Right atrium auricular region (tissue), 2 donors: ENCODE data around the gene PALMD. TPM values are rescaled to one million over a fixed set of nuclear protein-coding genes. Genes with fewer than 3 reads are reported as not detected.
A peak's percentile ranks its signal among the peaks of the same experiment; 100 is the strongest.

ENCODE experiments used
- DNase-seq: peaks from one replicate; pipeline ENCODE4 v3.0.0-alpha.2; 2019; ENCODE audit warnings: low spot score
- H3K27ac ChIP-seq, 2 donors: fragments of 200-600 bp; sonication (generic); 1 replicate in 1 of 2; 2 replicates in 1 of 2; pipeline ENCODE4 v1.5.1; 2016 to 2019
- H3K27me3 ChIP-seq, 2 donors: fragments of 200-600 bp; sonication (generic); one replicate each; pipeline versions ENCODE4 v1.5.1 to v1.6.0; 2017 to 2019
- H3K36me3 ChIP-seq: fragments of 200-600 bp; sonication (generic); one replicate; pipeline ENCODE4 v1.5.1; 2016
- H3K4me1 ChIP-seq, 2 donors: fragments of 200-600 bp; sonication (generic); one replicate each; pipeline versions ENCODE4 v1.5.1 to v1.6.0; 2017 to 2019
- H3K4me3 ChIP-seq, 2 donors: fragments of 200-600 bp; sonication (generic); 1 replicate in 1 of 2; 2 replicates in 1 of 2; pipeline ENCODE4 v1.5.1; 2017 to 2019; ENCODE audit warnings: mild to moderate bottlenecking in 1 of 2, moderate library complexity in 1 of 2
- H3K9me3 ChIP-seq, 2 donors: fragments of 200-600 bp; sonication (generic); one replicate each; pipeline ENCODE4 v1.5.1; 2019
- total RNA-seq, 2 donors: library from RNA; depleted of rRNA; stranded (reverse); fragments of >200 nt; gene quantifications; one replicate each; pipeline ENCODE4 v1.1.0, GENCODE V29; 2016
- TF ChIP-seq, protein P1 (sequence below), 2 donors: fragments of 200-600 bp; sonication (generic); IDR thresholded peaks; one replicate each; pipeline ENCODE4 v1.5.1; 2019; ENCODE audit warnings: antibody characterized with exemption in 2 of 2

The PALMD gene
- total RNA-seq, 2 donors from 2014 or later: 55.0 to 78.7 TPM

DNA sequence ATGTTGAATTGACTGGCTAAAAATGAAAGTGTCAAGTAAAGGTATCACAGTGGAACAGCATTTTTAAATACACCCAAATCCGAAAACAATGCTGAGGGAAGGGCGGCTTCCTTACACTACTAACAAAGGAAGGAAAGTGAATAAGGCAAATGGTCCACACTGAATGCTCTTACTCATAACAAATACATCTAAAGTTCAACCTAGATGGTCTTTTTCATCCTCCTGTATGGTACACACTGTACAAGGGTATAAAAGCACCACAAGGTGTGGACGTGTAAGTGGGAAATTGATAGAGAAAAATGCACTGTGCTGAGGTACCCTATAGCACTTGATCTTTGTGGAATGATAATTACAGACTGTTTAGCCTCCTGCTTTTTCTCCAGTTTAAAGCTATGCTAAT lies 7.1 kb upstream of the PALMD start:
- Histone ChIP-seq H3K27ac (peak overlapping the region in 1 of 2 donors; percentile 49), H3K9me3 (no peaks in the 10 kb centered on the region), H3K27me3 (no peaks in the 10 kb centered on the region), H3K4me3 (no peak overlapping the region), H3K36me3 (no peaks in the 10 kb centered on the region), H3K4me1 (peaks cover 0 to 29% of the 10 kb centered on the region in 2 donors)
- TF ChIP-seq, protein P1, sequence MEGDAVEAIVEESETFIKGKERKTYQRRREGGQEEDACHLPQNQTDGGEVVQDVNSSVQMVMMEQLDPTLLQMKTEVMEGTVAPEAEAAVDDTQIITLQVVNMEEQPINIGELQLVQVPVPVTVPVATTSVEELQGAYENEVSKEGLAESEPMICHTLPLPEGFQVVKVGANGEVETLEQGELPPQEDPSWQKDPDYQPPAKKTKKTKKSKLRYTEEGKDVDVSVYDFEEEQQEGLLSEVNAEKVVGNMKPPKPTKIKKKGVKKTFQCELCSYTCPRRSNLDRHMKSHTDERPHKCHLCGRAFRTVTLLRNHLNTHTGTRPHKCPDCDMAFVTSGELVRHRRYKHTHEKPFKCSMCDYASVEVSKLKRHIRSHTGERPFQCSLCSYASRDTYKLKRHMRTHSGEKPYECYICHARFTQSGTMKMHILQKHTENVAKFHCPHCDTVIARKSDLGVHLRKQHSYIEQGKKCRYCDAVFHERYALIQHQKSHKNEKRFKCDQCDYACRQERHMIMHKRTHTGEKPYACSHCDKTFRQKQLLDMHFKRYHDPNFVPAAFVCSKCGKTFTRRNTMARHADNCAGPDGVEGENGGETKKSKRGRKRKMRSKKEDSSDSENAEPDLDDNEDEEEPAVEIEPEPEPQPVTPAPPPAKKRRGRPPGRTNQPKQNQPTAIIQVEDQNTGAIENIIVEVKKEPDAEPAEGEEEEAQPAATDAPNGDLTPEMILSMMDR (IDR thresholded peaks at IDR 0.05): no peak
- no peak for DNase-seq

DNA sequence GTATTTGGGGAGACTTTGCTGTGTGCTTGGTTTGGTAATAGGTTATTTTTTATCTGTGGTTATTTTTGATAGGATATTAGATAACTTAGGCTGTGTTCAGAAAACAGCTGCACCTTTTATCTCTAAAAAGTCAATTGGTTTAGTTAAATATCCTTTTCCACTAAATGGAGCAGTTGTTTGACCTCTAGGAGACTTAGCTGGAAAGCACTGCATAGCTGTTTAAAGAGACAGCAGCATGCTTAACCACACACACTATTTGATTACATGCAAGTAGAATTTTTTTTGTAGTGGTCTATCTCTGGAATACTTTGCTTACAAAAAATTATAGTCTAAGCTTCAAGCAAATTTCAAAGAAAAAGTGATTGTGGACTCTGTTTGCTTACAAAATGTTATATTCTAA lies 6.5 kb upstream of the PALMD start:
- TF ChIP-seq, protein P1 (IDR thresholded peaks at IDR 0.05): no peak
- Histone ChIP-seq H3K27me3 (no peaks in the 10 kb centered on the region), H3K36me3 (no peaks in the 10 kb centered on the region), H3K9me3 (no peaks in the 10 kb centered on the region), H3K4me3 (no peak overlapping the region), H3K27ac (peak overlapping the region in 1 of 2 donors; percentile 49), H3K4me1 (peaks cover 0 to 34% of the 10 kb centered on the region in 2 donors)
- DNase-seq: no peak

DNA sequence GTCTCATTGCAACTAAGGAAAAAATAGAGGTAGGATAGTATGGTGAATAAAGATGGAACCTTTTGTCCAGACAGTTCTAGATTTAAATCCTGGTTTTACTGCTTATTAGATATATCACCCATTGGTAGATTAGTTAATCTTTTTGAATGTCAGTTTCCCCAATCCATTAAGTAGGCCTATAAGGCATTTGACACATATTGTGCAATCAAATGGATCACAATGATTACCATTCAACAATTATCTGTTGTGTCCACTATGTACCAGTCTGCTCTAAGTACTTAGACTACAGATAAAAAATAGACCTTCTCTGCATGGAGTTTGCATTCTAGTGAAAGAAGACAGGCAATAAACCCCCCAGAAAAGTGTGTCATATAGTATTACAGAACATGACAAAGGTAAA lies 6.0 kb upstream of the PALMD start:
- Histone ChIP-seq H3K9me3 (no peaks in the 10 kb centered on the region), H3K4me3 (no peak overlapping the region), H3K27ac (peak overlapping the region in 1 of 2 donors; percentile 49), H3K4me1 (peaks cover 0 to 40% of the 10 kb centered on the region in 2 donors), H3K27me3 (no peaks in the 10 kb centered on the region), H3K36me3 (no peaks in the 10 kb centered on the region)
- DNase-seq: no peak
- TF ChIP-seq, protein P1 (IDR thresholded peaks at IDR 0.05): no peak

DNA sequence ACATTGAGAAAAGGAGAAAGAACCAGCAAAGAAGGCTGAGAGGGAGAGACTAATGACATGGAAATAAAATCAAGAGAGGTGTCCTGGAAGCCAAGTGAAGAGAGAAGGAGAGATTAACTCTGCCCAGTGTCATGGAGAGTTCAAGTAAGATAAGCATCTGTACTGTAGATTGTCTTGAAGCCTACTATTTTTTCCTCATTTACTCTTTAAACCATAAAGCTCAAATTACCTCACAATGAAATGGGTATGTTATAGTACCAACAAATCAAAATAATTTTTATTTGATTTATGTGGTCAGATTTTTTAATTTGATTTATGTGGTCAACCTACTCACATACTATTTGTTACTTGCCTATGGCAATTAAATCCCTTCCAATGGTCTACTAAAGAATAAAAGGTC lies 5.2 kb upstream of the PALMD start:
- Histone ChIP-seq H3K27me3 (no peaks in the 10 kb centered on the region), H3K27ac (no peak overlapping the region), H3K4me3 (no peak overlapping the region), H3K36me3 (no peaks in the 10 kb centered on the region), H3K4me1 (peaks cover 0 to 46% of the 10 kb centered on the region in 2 donors), H3K9me3 (no peaks in the 10 kb centered on the region)
- DNase-seq: no peak
- TF ChIP-seq, protein P1 (IDR thresholded peaks at IDR 0.05): no peak

DNA sequence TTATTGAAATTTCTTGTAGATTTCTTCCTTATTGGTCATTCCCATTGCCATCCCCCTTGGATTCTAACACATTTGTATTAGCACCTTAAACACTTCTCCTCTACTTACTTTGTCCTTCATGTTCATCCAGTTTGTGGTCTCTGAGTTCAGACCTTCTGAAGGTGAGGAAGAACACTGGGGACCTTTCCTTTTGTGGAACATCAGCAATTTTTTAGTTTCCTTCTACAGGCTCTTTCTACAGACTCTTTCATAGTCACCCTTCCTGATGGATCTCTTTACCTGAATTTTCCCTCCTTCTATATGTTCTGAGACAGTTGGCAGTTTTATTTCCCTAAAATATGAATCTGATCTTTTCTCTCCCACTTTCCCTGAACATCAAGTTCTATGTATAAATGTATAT lies 4.4 kb upstream of the PALMD start:
- Histone ChIP-seq H3K4me1 (peaks cover 0 to 37% of the 10 kb centered on the region in 2 donors), H3K27ac (no peak overlapping the region), H3K9me3 (no peaks in the 10 kb centered on the region), H3K4me3 (no peak overlapping the region), H3K36me3 (no peaks in the 10 kb centered on the region), H3K27me3 (no peaks in the 10 kb centered on the region)
- no peak for DNase-seq
- TF ChIP-seq, protein P1 (IDR thresholded peaks at IDR 0.05): no peak

DNA sequence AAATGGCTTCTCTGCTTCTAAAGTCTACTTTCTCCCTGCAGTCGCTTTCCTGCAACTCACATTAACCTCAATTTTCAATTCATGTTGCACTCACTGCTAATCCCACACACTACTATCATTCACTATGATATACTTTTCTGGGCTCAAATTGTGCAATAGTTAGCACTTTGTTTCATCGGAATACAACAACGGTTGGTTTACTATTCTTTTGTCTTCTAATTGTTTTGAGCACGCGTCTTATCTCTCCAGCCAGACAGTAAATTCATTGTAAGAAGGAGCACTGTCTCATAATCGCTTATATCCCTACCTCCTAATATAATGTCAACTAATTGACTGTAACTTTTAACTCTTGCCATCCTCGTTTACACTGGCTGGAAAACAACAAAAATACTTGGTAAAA lies 3.9 kb upstream of the PALMD start:
- Histone ChIP-seq H3K4me1 (peaks cover 0 to 33% of the 10 kb centered on the region in 2 donors), H3K36me3 (no peaks in the 10 kb centered on the region), H3K9me3 (no peaks in the 10 kb centered on the region), H3K4me3 (no peak overlapping the region), H3K27me3 (no peaks in the 10 kb centered on the region), H3K27ac (no peak overlapping the region)
- no peak for DNase-seq
- TF ChIP-seq, protein P1 (IDR thresholded peaks at IDR 0.05): no peak
